Left lung (tissue), 10 donors: ENCODE data around the gene NAALADL2. TPM values are rescaled to one million over a fixed set of nuclear protein-coding genes. Genes with fewer than 3 reads are reported as not detected.

ENCODE experiments used
- ATAC-seq: fragments of 200-7000 bp; cut with Tn5 transposase; one replicate; pipeline ENCODE4 v1.9.1; 2020; ENCODE audit warnings: moderate library complexity
- DNase-seq, 4 donors: peaks; one replicate each; pipeline ENCODE4 v3.0.0-alpha.2; 2013 to 2020
- H3K27ac ChIP-seq, 2 donors: fragments of 200-600 bp; sonication (generic) in 1 of 2; one replicate each; pipeline versions ENCODE4 v1.5.0 to v1.8.0; 2020 to 2021
- H3K27me3 ChIP-seq, 2 donors: fragments of 200-600 bp; sonication (generic) in 1 of 2; one replicate each; pipeline versions ENCODE4 v1.5.0 to v1.8.0; 2020 to 2021
- H3K36me3 ChIP-seq, 2 donors: fragments of 200-600 bp; sonication (generic) in 1 of 2; one replicate each; pipeline versions ENCODE4 v1.5.0 to v1.8.0; 2020 to 2021
- H3K4me1 ChIP-seq, 2 donors: fragments of 200-600 bp; one replicate each; pipeline ENCODE4 v1.8.0; 2021
- H3K4me3 ChIP-seq, 2 donors: fragments of 200-600 bp; sonication (generic) in 1 of 2; one replicate each; pipeline versions ENCODE4 v1.5.0 to v1.8.0; 2020 to 2021; ENCODE audit warnings: mild to moderate bottlenecking in 1 of 2
- H3K9me3 ChIP-seq, 2 donors: fragments of 200-600 bp; sonication (generic) in 1 of 2; one replicate each; pipeline versions ENCODE4 v1.5.0 to v1.8.0; 2020 to 2021
- intact Hi-C, 2 donors: fragments of 100-400 bp; cut with DNase I; formaldehyde crosslinking; loops; one replicate each; pipeline versions ENCODE4 v1.11.2 to v1.14.2; 2022
- polyA plus RNA-seq, 6 donors: library from polyadenylated mRNA; unstranded; fragments of 120-200 nt; gene quantifications; one replicate each; pipeline ENCODE4 v1.2.1, GENCODE V29; 2013; ENCODE audit not compliant: insufficient read length in 6 of 6
- total RNA-seq, 2 donors: library from RNA; stranded (reverse); fragmentation: NEBNext Ultra II Directional; extraction: Animal tissue kit (Norgen Biotek cat#: 25700); gene quantifications; one replicate each; pipeline ENCODE4 v1.2.1, GENCODE V29; 2021
- TF ChIP-seq, protein P1 (sequence below), 2 donors: fragments of 200-600 bp; sonication (generic) in 1 of 2; IDR thresholded peaks; one replicate each; pipeline versions ENCODE4 v1.5.0 to v1.8.0; 2021; ENCODE audit warnings: antibody characterized with exemption in 2 of 2
- donor health status: DM: no; HTN: yes; CAD: no.
- donor health status: DM: no; HTN: no; CAD: no.

NAALADL2 gene
- total and polyA plus RNA-seq, 8 donors = 9.8 to 23.3 (median 17.8) TPM

- ATAC-seq (no peak), DNase-seq (no peak)
- intact Hi-C loops = no loop called here
- no peaks in the 10 kb centered on the region for H3K4me1 ChIP-seq
- no peak overlapping the region for H3K4me3 ChIP-seq
- no peaks in the 10 kb centered on the region for H3K36me3 ChIP-seq
- TF ChIP-seq, protein P1, sequence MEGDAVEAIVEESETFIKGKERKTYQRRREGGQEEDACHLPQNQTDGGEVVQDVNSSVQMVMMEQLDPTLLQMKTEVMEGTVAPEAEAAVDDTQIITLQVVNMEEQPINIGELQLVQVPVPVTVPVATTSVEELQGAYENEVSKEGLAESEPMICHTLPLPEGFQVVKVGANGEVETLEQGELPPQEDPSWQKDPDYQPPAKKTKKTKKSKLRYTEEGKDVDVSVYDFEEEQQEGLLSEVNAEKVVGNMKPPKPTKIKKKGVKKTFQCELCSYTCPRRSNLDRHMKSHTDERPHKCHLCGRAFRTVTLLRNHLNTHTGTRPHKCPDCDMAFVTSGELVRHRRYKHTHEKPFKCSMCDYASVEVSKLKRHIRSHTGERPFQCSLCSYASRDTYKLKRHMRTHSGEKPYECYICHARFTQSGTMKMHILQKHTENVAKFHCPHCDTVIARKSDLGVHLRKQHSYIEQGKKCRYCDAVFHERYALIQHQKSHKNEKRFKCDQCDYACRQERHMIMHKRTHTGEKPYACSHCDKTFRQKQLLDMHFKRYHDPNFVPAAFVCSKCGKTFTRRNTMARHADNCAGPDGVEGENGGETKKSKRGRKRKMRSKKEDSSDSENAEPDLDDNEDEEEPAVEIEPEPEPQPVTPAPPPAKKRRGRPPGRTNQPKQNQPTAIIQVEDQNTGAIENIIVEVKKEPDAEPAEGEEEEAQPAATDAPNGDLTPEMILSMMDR (IDR thresholded peaks at IDR 0.05) = no peak
- no peak overlapping the region for H3K27ac ChIP-seq
- peaks cover 0 to 6% of the 10 kb centered on the region in 2 donors for H3K9me3 ChIP-seq
- H3K27me3 ChIP-seq = no peaks in the 10 kb centered on the region
These were observed 170.7 kb downstream of the NAALADL2 start for GRCh38 chr3:175029828-175030227.

- no peak for ATAC-seq
- H3K27ac ChIP-seq = no peak overlapping the region
- TF ChIP-seq, protein P1 (IDR thresholded peaks at IDR 0.05) = no peak
- DNase-seq = no peak
- H3K4me1 ChIP-seq = no peaks in the 10 kb centered on the region
- H3K27me3 ChIP-seq = no peaks in the 10 kb centered on the region
- H3K36me3 ChIP-seq = no peaks in the 10 kb centered on the region
- peaks cover 0 to 2% of the 10 kb centered on the region in 2 donors for H3K9me3 ChIP-seq
- no peak overlapping the region for H3K4me3 ChIP-seq
- intact Hi-C loops = no loop called here
These were observed 180.7 kb downstream of the NAALADL2 start for GRCh38 chr3:175039875-175040274.

DNA sequence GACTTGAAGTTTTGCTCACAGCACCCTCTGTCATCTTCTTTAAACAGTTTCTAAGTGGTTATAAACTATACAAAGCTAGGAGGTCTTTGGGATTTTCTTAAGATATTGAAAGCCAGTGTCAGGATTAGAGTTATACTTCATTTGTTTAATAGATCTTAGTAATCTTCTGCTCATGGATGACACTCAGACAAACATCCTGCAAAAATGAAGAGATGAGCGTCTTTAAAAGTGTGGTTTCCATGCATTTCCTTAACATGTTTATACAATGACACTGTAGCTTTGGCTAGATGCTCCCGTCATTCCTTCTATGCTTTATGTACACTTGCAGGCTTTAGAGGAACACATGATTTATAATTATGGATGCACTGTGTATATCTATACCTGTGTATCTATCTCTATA is 182.2 kb downstream of the NAALADL2 start:
- no peak overlapping the region for H3K27ac ChIP-seq
- no peaks in the 10 kb centered on the region for H3K36me3 ChIP-seq
- intact Hi-C loops = no loop called here
- ATAC-seq (no peak), DNase-seq (no peak)
- H3K27me3 ChIP-seq = no peaks in the 10 kb centered on the region
- no peak overlapping the region for H3K4me3 ChIP-seq
- H3K9me3 ChIP-seq = peaks cover 0 to 2% of the 10 kb centered on the region in 2 donors
- H3K4me1 ChIP-seq = no peaks in the 10 kb centered on the region
- TF ChIP-seq, protein P1 (IDR thresholded peaks at IDR 0.05) = no peak

- Histone ChIP-seq H3K27me3 (no peaks in the 10 kb centered on the region), H3K36me3 (no peaks in the 10 kb centered on the region), H3K27ac (no peak overlapping the region), H3K4me3 (no peak overlapping the region), H3K9me3 (peaks cover 0 to 14% of the 10 kb centered on the region in 2 donors), H3K4me1 (no peaks in the 10 kb centered on the region)
- ATAC-seq (no peak), DNase-seq (peak in 2 of 4 donors; percentile 79 to 89)
- TF ChIP-seq, protein P1 (IDR thresholded peaks at IDR 0.05) = no peak
- intact Hi-C loops = no loop called here
These were observed 187.5 kb downstream of the NAALADL2 start for GRCh38 chr3:175046601-175047000.

DNA sequence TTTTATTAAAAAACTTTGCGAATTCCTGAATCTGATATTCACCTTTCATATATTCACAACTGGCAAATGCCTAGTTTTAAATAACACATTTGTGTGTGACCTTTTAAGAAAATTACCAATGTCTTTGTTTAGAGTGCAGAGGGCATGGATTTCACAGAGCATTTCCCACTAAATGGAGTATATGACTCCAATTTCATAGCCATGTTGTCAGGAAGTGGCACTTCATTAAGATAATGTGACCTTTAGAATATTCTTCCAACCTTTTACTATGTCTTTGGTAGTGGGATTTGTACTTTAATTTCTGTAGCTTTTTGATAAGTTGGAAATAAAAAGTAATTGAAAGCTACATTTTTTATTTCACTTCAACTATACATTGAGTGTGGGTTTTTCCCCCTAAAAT is 188.7 kb downstream of the NAALADL2 start:
- Histone ChIP-seq H3K4me3 (no peak overlapping the region), H3K27ac (no peak overlapping the region), H3K4me1 (no peaks in the 10 kb centered on the region), H3K27me3 (no peaks in the 10 kb centered on the region), H3K9me3 (peaks cover 0 to 23% of the 10 kb centered on the region in 2 donors), H3K36me3 (no peaks in the 10 kb centered on the region)
- ATAC-seq (no peak), DNase-seq (no peak)
- intact Hi-C loops = no loop called here
- TF ChIP-seq, protein P1 (IDR thresholded peaks at IDR 0.05) = no peak
